ENCODE data around the gene ARID2. TPM values are rescaled to one million over a fixed set of nuclear protein-coding genes. Genes with fewer than 3 reads are reported as not detected.

ARID2 gene
- total and polyA plus RNA-seq, 9 of the 15 experiments (the other 6 are each of a cell fraction or from before 2014, with no cell fraction given) = 13.4 to 41.6 (median 29.4) TPM

GRCh38 chr12:45681465-45681864 is 48.0 kb upstream of the ARID2 start (continued):
- no peak for TF ChIP-seq MNT (conservative IDR thresholded peaks at IDR 0.05)
- no peak for TF ChIP-seq POLR2G (IDR thresholded peaks at IDR 0.05; ENCODE audit: low read depth, low read length)
- TF ChIP-seq ELK1 (CRISPR knock-in tag; IDR thresholded peaks at IDR 0.05) = no peak

DNA sequence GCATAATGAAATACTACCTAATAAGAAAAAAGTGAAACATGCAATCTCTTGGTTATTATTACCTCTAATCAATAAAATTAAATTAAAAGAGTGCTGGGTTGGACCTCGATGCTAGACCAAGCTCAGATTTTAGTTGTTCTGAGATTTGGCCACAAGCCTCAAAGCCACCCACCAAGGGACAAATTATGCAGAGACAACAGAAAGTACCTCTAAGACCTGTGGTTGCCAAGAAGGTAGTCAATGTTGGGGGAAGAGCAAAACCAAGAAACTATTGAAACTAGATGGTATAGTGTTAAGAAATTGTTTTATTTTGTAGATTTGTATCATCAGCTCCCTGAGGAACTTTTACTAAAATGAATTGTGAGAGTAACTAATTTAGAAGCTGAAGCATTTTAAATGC is 43.8 kb upstream of the ARID2 start:
- BruUV-seq (replicated peaks) = no TSS peak
- Histone ChIP-seq H3K9me3 (replicated peaks; ENCODE audit: control insufficient read depth, insufficient read depth, low read depth, low read length) (no peaks in the 10 kb centered on the region), H3K4me3 (no peak overlapping the region), H2AFZ (ENCODE audit: low read depth, low read length) (no peak overlapping the region), H3K79me2 (ENCODE audit: control insufficient read depth, insufficient read depth, low read length) (no peaks in the 10 kb centered on the region), H3K9me1 (ENCODE audit: control insufficient read depth, insufficient read depth, low read length) (no peaks in the 10 kb centered on the region), H4K20me1 (replicated peaks; ENCODE audit: control insufficient read depth, insufficient read depth, low read length) (no peaks in the 10 kb centered on the region), H3K36me3 (ENCODE audit: control insufficient read depth, insufficient read depth, low read length) (no peaks in the 10 kb centered on the region), H3K4me1 (replicated peaks in 1 of 2; ENCODE audit: control insufficient read depth in 2 of 2, insufficient read depth in 2 of 2, low read length in 2 of 2) (no peaks in the 10 kb centered on the region), H3K27me3 (ENCODE audit: control insufficient read depth in 2 of 2, insufficient read depth in 2 of 2, low read length in 2 of 2) (peaks cover 4 to 18% of the 10 kb centered on the region in 2 experiments; a peak in 4 of 5 replicates), H3K9ac (ENCODE audit: insufficient read depth in 1 of 2, low read depth in 2 of 2, low read length in 2 of 2) (no peak overlapping the region), H3K4me2 (ENCODE audit: insufficient read depth, low read length) (no peak overlapping the region), H3K27ac (ENCODE audit: extremely low read depth, low read depth, low read length) (no peak overlapping the region)
- no peak for TF ChIP-seq BCLAF1 (IDR thresholded peaks at IDR 0.05; ENCODE audit: borderline replicate concordance in 1 of 2, control insufficient read depth in 1 of 2, low read depth in 2 of 2, low read length in 1 of 2)
- no peak for TF ChIP-seq SAFB2 (IDR thresholded peaks at IDR 0.05; ENCODE audit: borderline replicate concordance, low read depth, low read length, severe bottlenecking)
- no peak for TF ChIP-seq VEZF1 (CRISPR knock-in tag; IDR thresholded peaks at IDR 0.05)
- TF ChIP-seq GATAD2A (IDR thresholded peaks at IDR 0.05) = no peak
- no peak for TF ChIP-seq ZNF133 (CRISPR knock-in tag; IDR thresholded peaks at IDR 0.05)
- ChIA-PET CTCF (ENCODE audit: low intra/inter-chr PET ratio) (no interaction called here), POLR2A (interaction anchor here (0.6 to 1.3 kb wide), 3 partner anchors 12 to 398 kb away, joined by 3 to 5 read pairs (median 3); no protein-coding TSS in a partner anchor)
- FAIRE-seq (no peak), DNase-seq (ENCODE audit: extremely low read depth in 1 of 4, low spot score in 3 of 4) (no peak), ATAC-seq (no peak)
- in situ Hi-C loops (cut with MboI) = no loop called here
- intact Hi-C loops (cut with micrococcal nuclease) = no loop called here
- WGBS (ENCODE audit: insufficient coverage, low coverage, missing lambda C conversion rate) = 0% methylated on average over 1 of the region's 1 CpG
